CD4-positive, alpha-beta T cell treated with Interleukin-17A for 1 hour (primary cell): Measurements from ENCODE around the gene RAB12.
A peak's percentile ranks its signal among the peaks of the same experiment; 100 is the strongest.
"Not testable (repeated sequence)": the region's sequence is repeated elsewhere in the genome, so short reads cannot be mapped to it uniquely, and the experiment has no call there.

Source experiments
- DNase-seq: peaks from one replicate; pipeline ENCODE4 v3.0.0-alpha.2; 2020

The RAB12 gene

DNA sequence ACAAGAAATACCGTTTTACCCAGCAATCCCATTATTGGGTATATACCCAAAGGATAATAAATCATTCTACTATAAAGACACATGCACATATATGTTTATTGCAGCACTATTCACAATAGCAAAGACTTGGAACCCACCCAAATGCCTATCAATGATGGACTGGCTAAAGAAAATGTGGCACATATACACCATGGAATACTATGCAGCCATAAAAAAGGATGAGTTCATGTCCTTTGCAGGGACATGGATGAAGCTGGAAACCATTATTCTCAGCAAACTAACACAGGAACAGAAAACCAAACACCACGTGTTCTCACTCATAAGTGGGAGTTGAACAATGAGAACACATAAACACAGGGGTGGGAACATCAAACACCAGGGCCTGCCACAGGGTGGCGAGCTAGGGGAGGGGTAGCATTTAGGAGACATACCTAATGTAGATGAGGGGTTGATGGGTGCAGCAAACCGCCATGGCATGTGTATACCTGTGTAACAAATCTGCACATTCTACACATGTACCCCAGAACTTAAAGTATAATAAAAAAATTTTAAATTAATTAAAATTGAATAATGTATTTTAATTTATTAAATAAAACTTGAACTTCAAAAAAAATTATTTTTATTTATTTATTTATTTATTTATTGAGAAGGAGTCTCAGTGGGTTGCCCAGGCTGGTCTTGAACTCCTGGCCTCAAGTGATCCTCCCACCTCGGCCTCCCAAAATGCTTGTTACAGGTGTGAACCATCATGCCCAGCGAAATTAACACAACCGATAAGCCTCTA, 42.4 kb downstream of the RAB12 start:
- DNase-seq = not testable (repeated sequence)

DNA sequence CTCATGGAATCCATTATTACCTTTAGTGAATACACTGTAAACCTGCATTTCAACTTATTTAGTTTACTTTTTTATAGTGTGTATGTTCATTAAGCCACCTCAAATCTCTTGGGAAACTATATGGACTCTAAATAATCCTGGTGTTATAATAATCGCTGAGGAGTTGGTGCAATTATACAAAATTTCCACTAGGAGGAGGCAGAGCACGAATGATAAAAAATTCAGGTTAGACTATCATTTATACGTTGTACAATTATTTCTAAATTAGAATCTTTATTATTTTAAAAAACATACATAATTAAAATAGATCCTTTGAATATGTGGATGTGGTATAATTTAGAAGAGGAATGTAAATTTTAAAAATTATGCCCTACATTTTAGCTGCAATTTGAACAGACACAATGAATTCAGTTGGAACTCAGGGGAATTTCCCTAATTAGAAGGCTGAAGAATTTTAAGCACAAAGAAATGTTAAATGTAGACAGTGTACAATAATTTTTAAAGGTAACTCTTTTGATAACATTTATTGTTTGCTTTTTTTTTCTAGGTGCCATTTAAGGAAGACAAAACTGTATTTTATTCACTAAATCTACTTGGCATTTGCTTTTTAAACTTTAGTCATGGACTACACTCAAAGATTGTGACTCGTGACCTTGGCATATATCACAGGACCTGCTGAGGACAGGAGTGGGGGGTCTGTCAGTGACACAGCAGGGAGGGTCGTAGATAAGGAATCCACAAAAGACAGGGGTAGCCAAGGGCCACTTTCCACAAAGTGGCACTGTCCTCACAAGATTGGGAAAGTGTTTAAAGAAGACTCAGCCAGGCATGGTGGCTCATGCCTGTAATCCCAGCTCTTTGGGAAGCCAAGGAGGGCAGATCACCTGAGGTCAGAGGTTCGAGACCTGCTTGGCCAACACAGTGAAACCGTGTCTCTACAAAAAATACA, 45.5 kb downstream of the RAB12 start:
- DNase-seq = peak; percentile 37

DNA sequence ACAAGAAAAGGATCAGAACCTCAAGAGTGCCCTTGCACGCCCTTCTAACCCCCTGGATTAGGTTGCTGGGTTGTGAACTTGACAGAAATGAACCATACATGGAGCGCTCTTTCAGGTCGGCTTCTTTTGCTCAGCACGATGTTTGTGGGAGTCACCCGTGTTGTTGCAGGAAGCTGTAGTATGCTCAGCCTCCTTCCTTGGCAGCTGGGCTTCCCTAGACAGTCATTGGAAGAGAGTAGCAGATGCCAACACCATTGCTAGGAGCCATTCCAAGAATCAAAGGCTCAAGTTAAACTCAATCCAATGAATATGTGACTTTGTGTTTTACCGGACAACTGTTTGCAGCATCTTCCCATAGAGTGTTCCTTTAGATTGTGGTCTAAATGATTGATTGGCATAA, 47.0 kb downstream of the RAB12 start:
- DNase-seq = no peak

DNA sequence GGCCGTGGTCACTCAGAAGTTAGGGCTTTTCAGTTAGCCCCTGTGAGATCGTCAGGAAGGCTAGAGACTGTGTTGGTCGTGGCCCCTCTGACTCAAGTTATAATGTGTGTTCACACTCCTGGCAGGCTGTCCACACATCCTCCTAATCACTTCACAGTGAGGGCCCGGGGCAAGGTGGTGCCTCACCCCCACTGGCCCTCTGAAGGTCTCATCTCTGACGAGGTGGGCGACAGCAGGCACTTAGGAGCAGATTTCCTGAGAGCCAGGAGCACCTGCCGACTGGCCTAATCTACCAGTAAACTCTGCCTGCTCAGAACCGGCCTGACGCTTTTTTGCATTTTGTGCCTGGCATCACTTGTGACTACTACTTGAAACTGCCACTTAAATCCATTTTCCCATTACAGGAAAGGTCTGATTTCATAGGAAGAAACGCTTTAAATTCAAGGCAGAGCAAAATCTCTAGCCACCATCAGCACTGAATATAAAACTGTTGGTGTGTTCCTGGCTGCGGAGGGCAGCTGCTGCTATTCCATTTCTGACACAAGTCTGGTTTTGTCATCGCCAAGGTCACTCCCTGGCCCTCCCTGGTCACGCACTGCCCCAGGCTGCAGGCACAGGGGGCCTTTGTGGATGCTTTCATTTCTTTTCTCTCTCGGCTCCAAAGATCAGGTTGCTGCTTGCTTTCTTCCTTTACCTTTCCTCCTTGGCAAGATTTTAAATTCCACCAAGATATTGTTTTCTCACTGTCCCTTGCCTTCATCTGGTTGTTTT, 48.0 kb downstream of the RAB12 start:
- no peak for DNase-seq

GRCh38 chr18:8657873-8658470, 48.7 kb downstream of the RAB12 start:
- no peak for DNase-seq

GRCh38 chr18:8658858-8659485, 49.7 kb downstream of the RAB12 start:
- no peak for DNase-seq

- DNase-seq = no peak
Measured at GRCh38 chr18:8659609-8660242, 50.5 kb downstream of the RAB12 start.

GRCh38 chr18:8660316-8660715, 51.1 kb downstream of the RAB12 start:
- DNase-seq = no peak

DNA sequence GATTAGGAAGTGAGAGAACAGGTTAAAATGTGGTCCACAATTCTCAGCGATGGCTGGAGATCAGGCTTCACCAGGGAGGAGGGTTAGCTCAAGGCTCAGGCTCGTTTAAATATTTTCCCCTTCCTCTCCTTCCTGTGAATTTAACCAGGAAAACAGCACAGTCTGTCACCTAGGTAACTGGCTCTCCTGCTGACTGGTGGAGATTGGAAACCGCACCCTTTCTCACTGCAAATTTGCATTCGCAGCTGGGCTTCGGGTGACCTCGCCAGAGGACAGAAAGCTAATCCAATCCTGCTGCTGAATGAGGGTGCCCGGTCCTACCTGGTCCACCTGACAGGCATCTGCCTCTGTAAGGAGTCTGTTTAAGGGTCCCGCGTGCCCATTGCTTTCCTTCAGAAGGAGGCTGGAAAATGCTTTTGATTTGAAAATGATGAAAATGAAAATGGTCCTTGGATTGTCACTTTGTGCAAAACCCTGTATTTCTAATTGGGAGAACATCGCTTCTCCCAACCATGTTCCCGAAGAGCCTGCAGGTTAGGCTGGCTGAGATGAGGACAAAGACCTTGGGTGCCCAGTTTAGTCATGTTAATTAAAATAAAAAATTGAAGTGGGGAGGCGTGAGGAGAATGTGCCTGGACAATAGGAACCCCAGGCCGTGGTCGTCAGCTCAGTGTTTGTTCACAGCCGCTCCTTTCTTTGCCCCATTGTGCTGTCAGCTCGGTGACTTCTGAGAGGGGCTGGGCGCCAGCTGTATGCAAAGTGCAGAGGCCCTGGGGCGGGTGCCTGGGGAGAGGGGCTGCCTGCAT, 52.7 kb downstream of the RAB12 start:
- DNase-seq = no peak

DNA sequence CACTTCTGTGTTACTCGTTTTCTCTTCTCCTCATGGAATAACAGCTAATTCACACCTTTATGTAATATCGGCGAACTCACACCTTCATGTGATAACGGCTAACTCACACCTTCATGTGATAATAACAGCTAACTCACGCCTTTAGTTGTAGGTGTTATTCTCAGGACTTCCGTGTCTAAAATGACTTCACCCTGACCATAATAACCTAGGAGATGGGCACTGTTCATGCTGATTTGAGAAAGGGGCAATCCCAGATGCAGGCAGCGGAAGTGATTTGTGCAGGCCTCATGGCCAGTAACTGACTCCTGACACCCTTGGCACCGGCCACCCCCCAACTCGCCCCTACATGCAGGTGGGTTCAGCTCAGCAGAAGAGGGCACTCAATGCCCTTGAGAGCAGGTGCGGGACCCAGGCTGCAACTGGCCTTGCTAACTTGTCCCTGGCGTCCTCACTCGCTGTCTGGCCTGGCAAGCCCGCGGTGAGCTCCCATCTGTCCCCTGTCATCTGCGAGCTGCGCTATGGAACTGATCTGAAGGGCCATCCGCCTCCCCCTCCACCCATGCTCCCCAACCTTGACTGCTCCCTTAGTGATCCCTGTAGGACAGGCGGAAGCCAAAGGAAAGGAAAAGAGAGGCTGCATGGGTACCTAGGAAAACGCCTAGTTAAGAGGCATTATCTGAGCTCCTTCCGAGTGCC, 53.5 kb downstream of the RAB12 start:
- no peak for DNase-seq

- no peak for DNase-seq
Measured at GRCh38 chr18:8667846-8668245, 58.6 kb downstream of the RAB12 start.

DNA sequence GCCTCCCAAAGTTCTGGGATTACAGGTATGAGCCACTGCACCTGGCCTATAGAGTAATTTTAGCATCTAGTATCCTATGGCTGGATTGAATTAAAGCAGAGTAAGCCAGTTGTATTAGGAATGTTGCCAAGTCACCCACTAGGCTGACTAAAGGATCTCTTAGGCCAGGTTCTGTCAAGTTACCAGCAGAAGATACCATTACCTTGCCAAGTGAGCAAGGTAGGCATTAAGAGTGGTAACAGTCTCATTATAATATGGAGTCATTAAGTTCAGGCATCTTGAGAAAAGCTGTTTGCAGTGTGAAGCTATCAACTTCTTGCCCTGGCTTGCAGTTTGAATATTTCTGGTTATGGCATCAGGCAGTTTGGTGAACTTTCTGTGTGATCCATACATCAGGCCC, 59.1 kb downstream of the RAB12 start:
- DNase-seq = no peak

- no peak for DNase-seq
Measured at GRCh38 chr18:8669571-8669970, 60.3 kb downstream of the RAB12 start.

GRCh38 chr18:8673256-8674209, 64.3 kb downstream of the RAB12 start:
- DNase-seq = no peak

GRCh38 chr18:8675057-8675456, 65.8 kb downstream of the RAB12 start:
- no peak for DNase-seq

DNA sequence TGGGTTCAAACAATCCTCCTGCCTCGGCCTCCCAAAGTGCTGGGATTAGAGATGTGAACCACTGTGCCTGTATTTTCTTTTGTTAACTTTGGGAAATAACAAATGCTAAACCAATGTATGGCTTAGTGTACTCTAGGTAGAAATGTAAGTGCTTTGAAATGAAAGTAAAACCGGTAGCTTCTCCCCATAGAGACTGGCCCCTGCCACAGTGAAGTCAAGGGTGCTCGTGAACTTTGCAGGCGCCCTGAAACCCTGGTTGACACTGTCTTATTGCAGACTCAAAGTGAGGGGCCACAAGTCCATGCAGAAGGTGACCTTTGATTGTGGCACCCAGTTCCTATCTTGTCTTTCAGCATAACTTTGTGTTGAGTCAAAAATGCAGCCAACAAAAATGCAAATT, 72.0 kb downstream of the RAB12 start:
- DNase-seq = no peak

DNA sequence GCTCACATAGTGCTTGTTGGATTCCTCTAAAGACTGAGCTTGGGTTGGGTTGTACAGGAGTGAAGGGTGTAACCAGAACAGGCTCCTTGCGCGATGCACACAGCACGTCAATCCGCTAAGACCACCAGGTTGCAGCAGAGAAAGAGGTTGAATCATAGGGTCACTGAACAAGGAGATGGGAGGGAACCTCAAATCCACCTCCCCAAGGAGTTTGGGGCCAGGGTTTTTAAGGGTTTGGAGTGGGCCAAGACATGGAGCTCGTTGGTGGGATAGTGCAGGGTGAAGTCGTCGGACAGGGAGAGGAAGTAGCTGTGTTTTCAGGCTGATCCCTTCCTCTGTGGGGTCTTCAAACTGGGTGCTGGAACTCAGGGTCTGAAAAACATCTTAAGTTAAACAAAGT, 75.3 kb downstream of the RAB12 start:
- no peak for DNase-seq

DNA sequence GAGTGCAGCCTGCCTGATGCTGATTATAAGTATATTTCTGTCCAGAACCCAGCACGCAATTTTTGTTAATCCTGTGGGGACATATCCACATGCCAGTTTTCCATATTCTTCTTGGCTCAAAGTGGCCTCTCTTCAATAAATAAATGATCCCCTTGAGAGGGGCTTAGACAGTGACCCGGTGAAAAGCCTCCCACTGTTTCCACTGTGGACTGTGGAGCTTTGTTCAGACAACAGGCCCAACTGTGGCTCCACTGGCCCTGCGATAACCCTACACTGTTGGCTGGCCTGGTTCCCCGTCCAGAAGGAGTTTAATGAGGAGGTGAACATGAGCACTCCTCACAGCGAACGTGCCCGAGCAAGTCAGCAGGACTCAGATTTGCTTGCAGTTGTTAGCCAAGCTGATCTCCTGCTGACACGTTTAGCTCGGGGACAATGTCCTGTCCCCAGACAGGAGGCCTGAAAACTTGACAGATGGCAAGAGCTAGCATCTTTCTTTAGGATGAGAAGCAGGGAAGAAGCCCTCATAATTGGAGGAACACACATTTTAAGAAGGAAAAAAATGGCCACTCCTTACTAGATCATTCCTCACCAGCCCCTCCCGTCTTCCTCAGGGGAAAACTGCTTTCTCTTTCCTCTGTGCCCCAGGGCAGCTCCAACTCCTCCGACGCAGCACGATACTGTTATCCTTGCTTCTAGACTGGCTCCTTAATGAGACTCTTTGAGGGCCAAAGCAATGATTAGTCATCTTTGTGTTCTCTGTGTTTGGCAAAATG, 76.1 kb downstream of the RAB12 start:
- no peak for DNase-seq

DNA sequence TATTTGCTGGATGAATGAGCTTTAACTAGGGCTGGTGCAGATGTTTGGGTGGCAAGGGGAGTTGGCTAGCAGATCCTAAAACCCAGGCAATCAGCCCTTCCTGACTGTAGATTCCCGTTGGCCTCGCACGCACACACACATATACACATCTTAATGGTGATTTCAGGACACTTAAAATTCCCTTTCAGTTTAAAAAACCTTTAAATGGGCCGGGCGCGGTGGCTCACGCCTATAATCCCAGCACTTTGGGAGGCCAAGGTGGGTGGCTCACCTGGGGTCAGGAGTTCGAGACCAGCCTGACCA, 76.6 kb downstream of the RAB12 start:
- DNase-seq = no peak
